Measurements from ENCODE around the gene FGF14.

DNA sequence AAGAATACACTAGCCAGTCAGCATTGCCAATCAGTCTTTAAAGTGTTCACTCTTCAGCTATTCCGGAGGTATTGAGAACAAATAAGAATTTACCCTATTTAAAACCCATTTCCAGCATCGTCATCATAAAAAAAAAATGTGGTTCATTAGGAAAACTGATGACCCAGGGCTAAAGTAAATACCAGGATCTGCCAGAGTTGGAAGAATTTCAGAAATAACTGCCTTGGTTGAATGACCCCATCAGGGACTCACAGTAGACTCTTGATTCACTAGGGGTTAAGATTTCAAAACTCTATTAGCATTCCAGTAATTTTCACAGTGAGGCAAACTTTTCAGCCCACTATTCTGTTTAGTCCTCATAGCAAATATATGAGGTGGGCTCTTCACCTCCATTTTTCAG lies 572.4 kb downstream of the FGF14 start:
- TF ChIP-seq GATA2 (IDR thresholded peaks at IDR 0.05; ENCODE audit: low read depth, low read length), result no peak
- no peak for TF ChIP-seq GATA3 (IDR thresholded peaks at IDR 0.05; ENCODE audit: low read depth, low read length)
